DOHH2 (cell line): Measurements from ENCODE around the gene OR2AT4.

Experiments
- H3F3A ChIP-seq: fragments of 200-600 bp; sonication (generic), shearing (Covaris generic); 2 replicates; pipeline ENCODE4 v1.6.0; 2016; ENCODE audit warnings: antibody characterized with exemption, mild to moderate bottlenecking; ENCODE audit not compliant: control insufficient read depth, insufficient read depth
- H3K27ac ChIP-seq: fragments of 200-600 bp; sonication (generic); 2 replicates; pipeline ENCODE4 v1.5.1; 2014; ENCODE audit warnings: low read depth, mild to moderate bottlenecking, low read length, moderate library complexity
- H3K27me3 ChIP-seq: fragments of 200-600 bp; sonication (generic); 2 replicates; pipeline ENCODE4 v1.6.1; 2014; ENCODE audit warnings: mild to moderate bottlenecking, low read length, mixed read lengths; ENCODE audit not compliant: control insufficient read depth
- H3K36me3 ChIP-seq: fragments of 200-600 bp; sonication (generic); 2 replicates; pipeline ENCODE4 v1.6.1; 2014; ENCODE audit warnings: mild to moderate bottlenecking, low read length, moderate library complexity, mixed read lengths; ENCODE audit not compliant: control insufficient read depth
- H3K4me1 ChIP-seq: fragments of 200-600 bp; sonication (generic); 2 replicates; pipeline ENCODE4 v1.6.1; 2014; ENCODE audit warnings: mild to moderate bottlenecking, low read length, mixed read lengths; ENCODE audit not compliant: control insufficient read depth
- H3K4me2 ChIP-seq: fragments of 200-600 bp; sonication (generic); 2 replicates; pipeline ENCODE4 v1.6.0; 2014; ENCODE audit warnings: mild to moderate bottlenecking, low read length, moderate library complexity
- H3K4me3 ChIP-seq: fragments of 200-600 bp; sonication (generic); 2 replicates; pipeline ENCODE4 v1.5.1; 2014; ENCODE audit warnings: mild to moderate bottlenecking, low read length, mixed read lengths
- H3K79me2 ChIP-seq: fragments of 200-600 bp; sonication (generic); 2 replicates; pipeline ENCODE4 v1.6.1; 2014; ENCODE audit warnings: mild to moderate bottlenecking, low read length, mixed read lengths; ENCODE audit not compliant: control insufficient read depth
- H3K9me2 ChIP-seq: fragments of 200-600 bp; sonication (generic); replicated peaks from 2 replicates; pipeline ENCODE4 v1.6.1; 2014; ENCODE audit warnings: mild to moderate bottlenecking, low read length, mixed read lengths; ENCODE audit not compliant: control insufficient read depth
- H3K9me3 ChIP-seq: fragments of 200-600 bp; sonication (generic); 2 replicates; pipeline ENCODE4 v1.6.1; 2014; ENCODE audit warnings: antibody characterized with exemption, low read length, mixed read lengths; ENCODE audit not compliant: control insufficient read depth, insufficient read depth
- H4K20me1 ChIP-seq: fragments of 200-600 bp; sonication (generic); 2 replicates; pipeline ENCODE4 v1.6.0; 2014; ENCODE audit warnings: low read depth, mild to moderate bottlenecking, antibody characterized with exemption, low read length, moderate library complexity; ENCODE audit not compliant: control insufficient read depth, insufficient read depth
- EZH2phosphoT487 ChIP-seq: fragments of 200-600 bp; sonication (generic); IDR thresholded peaks from 2 replicates; pipeline ENCODE4 v1.6.1; 2017; ENCODE audit warnings: borderline replicate concordance, mild to moderate bottlenecking, antibody characterized with exemption, low read length, moderate library complexity, mixed read lengths
- TF ChIP-seq, protein P1 (sequence below): fragments of 200-600 bp; sonication (generic); IDR thresholded peaks from one replicate; pipeline ENCODE4 v1.5.1; 2014; ENCODE audit warnings: antibody characterized with exemption, mild to moderate bottlenecking, low read depth, low read length; ENCODE audit not compliant: poor library complexity, severe bottlenecking

Gene OR2AT4

DNA sequence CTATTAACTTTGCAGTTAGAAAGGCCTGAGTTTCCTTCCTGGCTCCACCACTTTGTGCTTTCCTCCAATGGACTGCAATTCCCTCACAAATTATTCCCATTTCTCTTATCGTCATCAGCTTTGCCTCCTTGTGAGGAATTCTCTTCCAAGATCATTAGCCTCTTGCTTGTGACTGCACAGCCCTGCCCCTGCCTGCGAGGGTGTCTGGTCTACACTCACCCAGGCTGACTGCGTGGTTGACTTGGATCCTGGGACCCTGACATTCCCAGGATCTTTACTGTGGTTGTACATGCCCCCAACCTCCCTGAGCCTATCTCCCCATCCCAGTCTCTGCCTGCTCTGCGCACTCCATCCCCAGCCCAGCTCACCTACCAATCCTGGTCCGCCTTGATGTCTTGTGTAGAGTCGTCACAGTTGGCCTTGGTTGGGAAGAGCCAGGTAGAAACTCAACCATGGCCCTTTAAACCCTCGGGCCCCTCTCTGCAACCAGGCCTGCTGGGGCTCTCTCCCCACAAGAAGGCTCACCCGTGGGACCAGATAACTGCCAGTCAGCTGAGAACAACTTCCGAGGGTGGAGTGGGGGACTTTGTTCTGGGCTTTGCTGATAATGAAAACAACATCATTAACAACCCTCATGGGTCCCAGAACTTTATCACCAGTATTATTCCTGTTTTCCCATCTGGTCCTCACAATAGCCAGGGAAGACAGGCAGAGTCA lies at the start of gene OR2AT4:
Gene OR2AT4 (minus strand): TSS at position 421 of the 717 bp plus-strand sequence.
- H3K27ac ChIP-seq = no peak within 1 kb of the TSS
- no peak for TF ChIP-seq EZH2phosphoT487
- TF ChIP-seq, protein P1, sequence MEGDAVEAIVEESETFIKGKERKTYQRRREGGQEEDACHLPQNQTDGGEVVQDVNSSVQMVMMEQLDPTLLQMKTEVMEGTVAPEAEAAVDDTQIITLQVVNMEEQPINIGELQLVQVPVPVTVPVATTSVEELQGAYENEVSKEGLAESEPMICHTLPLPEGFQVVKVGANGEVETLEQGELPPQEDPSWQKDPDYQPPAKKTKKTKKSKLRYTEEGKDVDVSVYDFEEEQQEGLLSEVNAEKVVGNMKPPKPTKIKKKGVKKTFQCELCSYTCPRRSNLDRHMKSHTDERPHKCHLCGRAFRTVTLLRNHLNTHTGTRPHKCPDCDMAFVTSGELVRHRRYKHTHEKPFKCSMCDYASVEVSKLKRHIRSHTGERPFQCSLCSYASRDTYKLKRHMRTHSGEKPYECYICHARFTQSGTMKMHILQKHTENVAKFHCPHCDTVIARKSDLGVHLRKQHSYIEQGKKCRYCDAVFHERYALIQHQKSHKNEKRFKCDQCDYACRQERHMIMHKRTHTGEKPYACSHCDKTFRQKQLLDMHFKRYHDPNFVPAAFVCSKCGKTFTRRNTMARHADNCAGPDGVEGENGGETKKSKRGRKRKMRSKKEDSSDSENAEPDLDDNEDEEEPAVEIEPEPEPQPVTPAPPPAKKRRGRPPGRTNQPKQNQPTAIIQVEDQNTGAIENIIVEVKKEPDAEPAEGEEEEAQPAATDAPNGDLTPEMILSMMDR = no peak

DNA sequence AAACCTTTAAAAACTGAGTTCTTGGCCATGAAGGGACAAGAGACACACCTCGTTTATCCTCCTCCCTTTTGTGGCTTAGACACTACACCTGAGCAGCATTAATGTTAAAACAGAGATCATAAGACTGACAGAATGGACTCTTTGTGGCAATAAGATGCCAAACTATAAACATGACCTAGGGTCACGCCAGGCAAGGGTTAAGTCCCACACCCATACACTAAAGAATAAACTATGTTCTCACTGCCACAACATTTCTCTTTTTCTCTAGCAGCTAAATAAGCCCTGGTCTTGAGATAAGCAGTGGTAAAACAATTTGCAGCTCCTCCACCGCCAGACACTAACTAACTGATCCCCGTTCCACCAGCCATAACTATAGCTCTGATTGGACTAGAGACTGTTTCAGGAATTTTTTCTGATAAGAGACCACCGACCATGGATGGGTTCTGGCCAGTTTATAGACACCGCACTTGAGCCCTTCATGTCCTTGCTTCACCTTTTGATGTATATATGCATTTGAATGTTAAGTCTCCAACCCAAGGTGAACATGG lies 49.4 kb upstream of the OR2AT4 start:
- H3K27ac ChIP-seq = no peak overlapping the region
- peaks cover 26% of the 10 kb centered on the region for H3K4me1 ChIP-seq
- H4K20me1 ChIP-seq = peaks cover 3% of the 10 kb centered on the region; the same call in 1 of the 2 replicates
- TF ChIP-seq, protein P1 = no peak
- TF ChIP-seq EZH2phosphoT487 = no peak
- peaks cover 19% of the 10 kb centered on the region for H3K27me3 ChIP-seq
- no peak overlapping the region for H3K4me3 ChIP-seq
- H3K9me3 ChIP-seq = no peaks in the 10 kb centered on the region
- H3F3A ChIP-seq = no peaks in the 10 kb centered on the region; the same call in 1 of the 2 replicates
- H3K36me3 ChIP-seq = no peaks in the 10 kb centered on the region
- H3K9me2 ChIP-seq = no peaks in the 10 kb centered on the region
- H3K79me2 ChIP-seq = no peaks in the 10 kb centered on the region
- H3K4me2 ChIP-seq = no peak overlapping the region

More for the DNA sequence above, at the start of gene OR2AT4:
- Histone ChIP-seq H3K36me3 (no peaks in the 10 kb centered on the region), H3K27me3 (peaks cover 11% of the 10 kb centered on the region; the same call in 1 of the 2 replicates), H3K4me2 (no peak within 1 kb of the TSS), H3K4me3 (no peak within 1 kb of the TSS), H3K9me3 (no peaks in the 10 kb centered on the region), H3K79me2 (no peaks in the 10 kb centered on the region), H4K20me1 (no peaks in the 10 kb centered on the region), H3K9me2 (no peaks in the 10 kb centered on the region), H3K4me1 (no peaks in the 10 kb centered on the region), H3F3A (no peaks in the 10 kb centered on the region)

DNA sequence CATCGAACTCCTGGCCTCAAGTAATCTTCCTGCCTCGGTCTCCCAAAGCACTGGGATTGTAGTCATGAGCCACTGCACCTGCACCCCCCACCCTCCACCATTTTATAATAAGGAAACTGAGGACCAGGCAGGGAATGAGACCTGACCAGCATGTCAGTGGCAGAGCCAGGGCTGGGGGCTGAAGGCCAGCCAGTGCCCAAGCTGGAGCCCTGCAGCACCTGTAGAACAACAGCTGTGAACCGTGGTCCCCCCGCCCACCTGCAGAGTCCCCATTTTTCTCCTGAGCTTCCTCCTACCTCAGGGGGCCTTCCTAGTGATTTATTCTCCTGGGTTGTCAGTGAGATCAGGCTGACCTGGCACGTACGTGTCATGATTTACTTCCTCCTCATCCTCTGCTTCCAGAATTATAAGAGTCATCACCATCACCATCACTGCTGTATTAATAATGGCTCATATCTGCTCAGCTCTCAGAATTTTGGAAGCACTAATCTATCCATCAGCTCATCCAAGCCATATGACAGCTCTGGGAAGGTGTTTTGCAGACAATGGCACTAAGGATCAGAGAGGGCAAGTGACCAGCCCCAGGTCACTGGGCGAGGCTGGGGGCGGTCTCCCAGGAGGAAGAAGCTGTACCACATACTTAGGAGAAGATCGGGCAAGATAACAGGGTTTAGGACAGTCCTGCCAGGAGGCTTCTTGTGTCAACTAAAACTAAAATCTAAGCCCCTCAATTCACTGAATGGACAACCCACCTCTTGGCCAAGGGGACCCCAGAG lies 48.7 kb upstream of the OR2AT4 start:
- Histone ChIP-seq H3K27me3 (peaks cover 12% of the 10 kb centered on the region), H3K9me2 (no peaks in the 10 kb centered on the region), H3K36me3 (no peaks in the 10 kb centered on the region), H3K4me3 (no peak overlapping the region), H4K20me1 (peaks cover 3% of the 10 kb centered on the region; the same call in 1 of the 2 replicates), H3K27ac (no peak overlapping the region), H3K79me2 (no peaks in the 10 kb centered on the region), H3K9me3 (no peaks in the 10 kb centered on the region), H3F3A (no peaks in the 10 kb centered on the region; the same call in 1 of the 2 replicates), H3K4me1 (peaks cover 33% of the 10 kb centered on the region), H3K4me2 (no peak overlapping the region)
- TF ChIP-seq EZH2phosphoT487 = no peak
- TF ChIP-seq, protein P1 = no peak
